Rectal smooth muscle tissue (tissue), 1 donor: Measurements from ENCODE around the gene MIA2.
A peak's percentile ranks its signal among the peaks of the same experiment; 100 is the strongest.
"Not testable (repeated sequence)": the region's sequence is repeated elsewhere in the genome, so short reads cannot be mapped to it uniquely, and the experiment has no call there.

ENCODE experiments used
- H3K27ac ChIP-seq: one replicate; pipeline ENCODE4 v1.7.0; 2013; ENCODE audit warnings: low read depth, low read length, inconsistent platforms
- H3K27me3 ChIP-seq: one replicate; pipeline ENCODE4 v1.7.0; 2013; ENCODE audit warnings: low read length; ENCODE audit not compliant: control insufficient read depth, insufficient read depth
- H3K36me3 ChIP-seq: one replicate; pipeline ENCODE4 v1.7.0; 2013; ENCODE audit warnings: low read length; ENCODE audit not compliant: control insufficient read depth, insufficient read depth
- H3K4me1 ChIP-seq: one replicate; pipeline ENCODE4 v1.7.0; 2013; ENCODE audit warnings: low read length; ENCODE audit not compliant: control insufficient read depth, insufficient read depth
- H3K4me3 ChIP-seq: one replicate; pipeline ENCODE4 v1.7.0; 2013; ENCODE audit warnings: low read length
- H3K9ac ChIP-seq: one replicate; pipeline ENCODE4 v1.7.0; 2013; ENCODE audit warnings: low read length

The MIA2 gene

DNA sequence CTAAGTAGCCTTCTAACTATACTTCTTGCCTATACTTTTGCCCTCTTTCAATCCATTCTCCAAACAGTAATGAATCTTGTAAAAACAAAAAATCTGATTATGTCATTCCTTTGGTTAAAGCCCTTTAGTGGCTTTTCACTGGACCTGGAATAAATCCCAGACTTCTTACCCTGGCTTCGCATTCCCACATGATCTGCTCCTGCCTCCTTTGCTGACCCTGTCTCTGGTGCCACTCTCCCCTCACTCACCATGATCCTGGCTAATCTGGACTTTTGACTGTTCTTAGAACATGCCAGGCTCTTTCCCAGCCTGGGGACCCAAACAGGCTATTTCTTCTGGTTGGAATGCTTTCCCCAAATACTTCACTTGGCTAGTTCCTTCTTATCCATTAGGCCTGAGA is 7.9 kb downstream of the MIA2 start:
- Histone ChIP-seq H3K9ac (no peak overlapping the region), H3K27me3 (no peaks in the 10 kb centered on the region), H3K4me1 (no peaks in the 10 kb centered on the region), H3K36me3 (no peaks in the 10 kb centered on the region), H3K27ac (no peak overlapping the region), H3K4me3 (no peak overlapping the region)

DNA sequence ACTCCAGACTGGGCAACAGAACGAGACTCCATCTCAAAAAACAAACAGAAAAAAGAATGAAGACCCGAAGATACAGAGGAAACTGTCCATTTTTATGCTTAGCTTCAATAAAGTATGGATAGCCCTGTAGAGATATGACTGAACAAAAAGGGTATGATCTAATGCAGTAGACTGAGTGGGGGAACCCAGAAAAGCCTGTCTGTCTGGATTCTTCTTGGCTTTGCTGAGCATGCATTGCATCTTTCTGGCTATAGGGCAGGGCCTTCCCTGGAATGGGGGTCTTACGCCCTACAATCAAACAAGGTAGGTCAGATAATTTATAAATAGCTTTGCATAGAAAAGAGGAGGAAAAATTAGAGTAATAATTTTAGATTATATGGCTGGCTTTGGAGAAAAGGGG is 10.1 kb downstream of the MIA2 start:
- no peak overlapping the region for H3K9ac ChIP-seq
- no peaks in the 10 kb centered on the region for H3K4me1 ChIP-seq
- H3K27ac ChIP-seq, result no peak overlapping the region
- no peaks in the 10 kb centered on the region for H3K36me3 ChIP-seq
- no peak overlapping the region for H3K4me3 ChIP-seq
- H3K27me3 ChIP-seq, result no peaks in the 10 kb centered on the region

DNA sequence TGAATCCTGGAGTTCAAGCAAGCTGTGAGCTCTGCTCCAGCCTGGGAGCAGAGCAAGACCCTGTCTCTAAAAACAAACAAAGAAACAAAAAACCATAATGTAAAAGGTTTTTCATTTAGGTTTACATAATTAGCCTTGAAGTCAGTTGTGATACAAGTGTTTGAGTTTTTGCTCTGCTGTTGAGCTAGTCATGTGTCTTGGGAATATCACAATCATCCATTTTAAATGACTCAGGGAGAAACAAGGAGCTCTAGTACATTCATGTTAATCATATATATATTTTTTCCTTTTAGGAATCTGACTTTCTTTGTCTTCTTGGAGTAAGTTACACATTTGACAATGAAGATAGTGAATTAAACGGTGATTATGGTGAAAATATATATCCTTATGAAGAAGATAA is 12.9 kb downstream of the MIA2 start:
- H3K27ac ChIP-seq, result no peak overlapping the region
- H3K4me1 ChIP-seq, result no peaks in the 10 kb centered on the region
- no peak overlapping the region for H3K9ac ChIP-seq

DNA sequence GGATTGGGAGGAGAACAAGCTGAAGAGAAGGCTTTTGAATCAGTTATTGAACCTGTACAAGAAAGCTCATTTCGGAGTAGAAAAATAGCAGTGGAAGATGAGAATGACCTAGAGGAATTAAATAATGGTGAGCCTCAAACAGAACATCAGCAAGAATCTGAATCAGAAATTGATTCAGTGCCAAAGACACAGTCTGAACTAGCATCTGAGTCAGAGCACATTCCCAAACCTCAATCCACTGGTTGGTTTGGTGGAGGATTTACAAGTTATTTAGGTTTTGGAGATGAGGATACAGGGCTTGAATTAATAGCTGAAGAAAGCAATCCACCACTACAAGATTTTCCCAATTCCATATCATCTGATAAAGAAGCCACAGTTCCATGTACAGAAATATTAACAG is 13.5 kb downstream of the MIA2 start:
- Histone ChIP-seq H3K27me3 (no peaks in the 10 kb centered on the region), H3K36me3 (no peaks in the 10 kb centered on the region), H3K4me1 (no peaks in the 10 kb centered on the region), H3K9ac (no peak overlapping the region), H3K27ac (no peak overlapping the region), H3K4me3 (no peak overlapping the region)

More for the DNA sequence above, 12.9 kb downstream of the MIA2 start:
- Histone ChIP-seq H3K36me3 (no peaks in the 10 kb centered on the region), H3K27me3 (no peaks in the 10 kb centered on the region), H3K4me3 (no peak overlapping the region)

DNA sequence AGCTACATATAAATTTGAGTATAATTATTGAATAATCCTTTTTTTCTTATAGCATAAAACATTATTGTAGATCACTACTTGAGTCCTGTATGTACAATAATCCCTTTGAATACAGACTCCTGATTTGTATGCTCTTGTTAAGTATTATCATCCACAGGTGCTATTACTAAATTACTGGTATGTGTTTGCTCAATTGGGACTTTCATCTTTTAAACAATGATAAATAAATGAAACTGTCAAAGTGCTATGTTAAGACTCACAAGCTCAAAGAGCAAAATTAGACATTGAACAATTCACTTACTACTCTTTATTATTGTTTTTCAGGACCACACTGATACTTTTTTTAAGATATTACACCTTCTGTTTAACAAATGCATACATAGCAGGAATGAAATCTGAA is 17.8 kb downstream of the MIA2 start:
- no peaks in the 10 kb centered on the region for H3K27me3 ChIP-seq
- H3K4me1 ChIP-seq, result no peaks in the 10 kb centered on the region
- H3K9ac ChIP-seq, result no peak overlapping the region
- H3K36me3 ChIP-seq, result no peaks in the 10 kb centered on the region
- H3K27ac ChIP-seq, result no peak overlapping the region
- no peak overlapping the region for H3K4me3 ChIP-seq

DNA sequence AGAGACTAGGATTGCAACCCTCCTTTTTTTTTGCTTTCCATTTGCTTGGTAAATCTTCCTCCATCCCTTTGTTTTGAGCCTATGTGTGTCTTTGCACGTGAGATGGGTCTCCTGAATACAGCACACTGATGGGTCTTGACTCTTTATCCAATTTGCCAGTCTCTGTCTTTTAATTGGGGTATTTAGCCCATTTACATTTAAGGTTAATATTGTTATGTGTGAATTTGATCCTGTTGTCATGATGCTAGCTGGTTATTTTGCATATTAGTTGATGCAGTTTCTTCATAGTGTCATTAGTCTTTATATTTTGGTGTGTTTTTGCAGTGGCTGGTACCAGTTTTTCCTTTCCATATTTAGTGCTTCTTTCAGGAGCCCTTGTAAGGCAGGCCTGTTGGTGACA is 23.7 kb downstream of the MIA2 start:
- H3K9ac ChIP-seq, H3K27ac ChIP-seq, H3K4me3 ChIP-seq, H3K27me3 ChIP-seq, H3K36me3 ChIP-seq, H3K4me1 ChIP-seq: not testable (repeated sequence)

DNA sequence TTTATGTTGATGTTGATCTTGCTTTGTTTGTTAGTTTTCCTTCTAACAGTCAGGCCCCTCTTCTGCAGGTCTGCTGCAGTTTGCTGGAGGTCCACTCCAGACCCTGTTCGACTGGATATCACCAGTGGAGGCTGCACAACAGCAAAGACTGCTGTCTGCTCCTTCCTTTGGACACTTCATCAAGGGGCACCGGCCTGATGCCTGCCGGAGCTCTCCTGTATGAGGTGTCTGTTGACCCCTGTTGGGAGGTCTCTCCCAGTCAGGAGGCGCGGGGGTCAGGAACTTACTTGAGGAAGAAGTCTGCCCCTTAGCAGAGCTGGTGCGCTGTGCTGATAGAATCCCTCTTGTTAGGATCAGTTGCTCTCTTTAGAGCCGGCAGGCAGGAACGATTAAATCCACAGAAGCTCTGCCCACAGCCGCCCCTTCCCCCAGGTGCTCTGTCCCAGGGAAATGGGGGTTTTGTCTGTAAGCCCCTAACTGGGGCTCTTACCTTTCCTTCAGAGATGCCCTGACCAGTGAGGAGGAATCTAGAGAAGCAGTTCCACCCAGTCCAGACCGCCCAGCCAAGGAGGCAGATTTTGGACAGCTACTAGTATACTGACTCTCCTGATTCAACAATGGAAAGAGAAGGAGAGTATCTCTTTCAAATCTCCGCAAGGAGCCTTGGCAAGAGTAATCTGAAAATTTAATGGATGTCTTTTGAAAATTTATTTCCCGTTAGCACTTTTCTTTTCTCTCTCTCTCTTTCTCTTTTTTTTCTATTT is 25.2 kb downstream of the MIA2 start:
- H3K4me3 ChIP-seq, result no peak overlapping the region
- no peak overlapping the region for H3K27ac ChIP-seq
- H3K36me3 ChIP-seq, result no peaks in the 10 kb centered on the region
- no peak overlapping the region for H3K9ac ChIP-seq
- H3K4me1 ChIP-seq, result no peaks in the 10 kb centered on the region
- H3K27me3 ChIP-seq, result no peaks in the 10 kb centered on the region

DNA sequence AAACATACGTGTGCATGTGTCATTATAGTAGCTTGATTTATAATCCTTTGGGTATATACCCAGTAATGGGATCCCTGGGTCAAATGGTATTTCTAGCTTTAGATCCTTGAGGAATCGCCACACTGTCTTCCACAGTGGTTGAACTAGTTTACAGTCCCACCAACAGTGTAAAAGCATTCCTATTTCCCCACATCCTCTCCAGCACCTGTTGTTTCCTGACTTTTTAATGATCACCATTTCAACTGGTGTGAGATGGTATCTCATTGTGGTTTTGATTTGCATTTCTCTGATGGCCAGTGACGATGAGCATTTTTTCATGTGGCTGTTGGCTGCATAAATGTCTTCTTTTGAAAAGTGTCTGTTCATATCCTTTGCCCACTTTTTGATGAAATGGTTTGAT is 26.4 kb downstream of the MIA2 start:
- not testable (repeated sequence) for H3K4me3 ChIP-seq, H3K27me3 ChIP-seq, H3K27ac ChIP-seq, H3K9ac ChIP-seq, H3K36me3 ChIP-seq, H3K4me1 ChIP-seq

DNA sequence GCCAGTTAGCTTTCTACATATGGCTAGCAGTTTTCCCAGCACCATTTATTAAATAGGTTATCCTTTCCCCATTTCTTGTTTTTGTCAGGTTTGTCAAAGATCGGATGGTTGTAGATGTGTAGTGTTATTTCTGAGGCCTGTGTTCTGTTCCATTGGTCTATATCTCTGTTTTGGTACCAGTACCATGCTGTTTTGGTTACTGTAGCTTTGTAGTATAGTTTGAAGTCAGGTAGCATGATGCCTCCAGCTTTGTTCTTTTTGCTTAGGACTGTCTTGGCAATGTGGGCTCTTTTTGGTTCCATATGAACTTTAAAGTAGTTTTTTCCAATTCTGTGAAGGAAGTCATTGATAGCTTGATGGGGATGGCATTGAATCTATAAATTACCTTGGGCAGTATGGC is 28.5 kb downstream of the MIA2 start:
- not testable (repeated sequence) for H3K27ac ChIP-seq, H3K27me3 ChIP-seq, H3K4me1 ChIP-seq, H3K36me3 ChIP-seq, H3K9ac ChIP-seq, H3K4me3 ChIP-seq

DNA sequence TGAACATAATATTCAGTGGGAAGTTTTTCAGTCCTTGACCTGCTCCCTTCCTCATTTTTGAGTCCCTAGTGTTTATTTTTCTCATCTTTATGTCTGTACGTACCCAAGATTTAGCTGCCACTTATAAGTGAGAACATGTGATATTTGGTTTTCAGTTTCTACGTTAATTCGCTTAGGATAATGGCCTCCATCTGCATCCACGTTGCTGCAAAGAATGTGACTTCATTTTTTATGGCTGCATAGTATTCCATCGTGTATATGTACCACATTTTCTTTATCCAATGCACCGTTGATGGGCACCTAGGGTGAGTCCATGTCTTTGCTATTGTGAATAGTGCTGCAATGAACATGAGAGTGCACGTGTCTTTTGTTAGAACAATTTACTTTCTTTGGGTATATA is 30.3 kb downstream of the MIA2 start:
- Histone ChIP-seq H3K36me3 (no peaks in the 10 kb centered on the region), H3K27me3 (no peaks in the 10 kb centered on the region), H3K4me1 (peaks cover 3% of the 10 kb centered on the region), H3K27ac (no peak overlapping the region), H3K4me3 (no peak overlapping the region), H3K9ac (no peak overlapping the region)

DNA sequence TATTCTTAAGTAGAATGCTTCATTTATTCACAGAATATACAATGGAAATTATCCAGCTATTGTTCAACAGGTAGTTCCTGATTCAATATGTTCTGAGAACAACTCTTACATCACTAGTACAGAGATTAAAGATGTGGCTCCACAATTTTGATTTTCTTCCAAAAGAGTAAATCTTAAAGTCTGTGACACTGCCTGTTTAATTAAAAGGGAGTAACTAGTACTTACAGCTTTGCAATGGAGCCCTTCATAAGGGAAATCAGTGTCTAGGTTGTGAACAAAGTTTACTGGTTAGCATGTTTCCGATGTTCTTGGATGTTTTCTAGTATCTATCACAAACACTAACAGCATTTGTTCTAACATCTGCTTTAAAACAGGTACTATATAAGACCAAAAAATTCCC is 30.8 kb downstream of the MIA2 start:
- Histone ChIP-seq H3K4me1 (peaks cover 3% of the 10 kb centered on the region), H3K4me3 (no peak overlapping the region), H3K27ac (no peak overlapping the region), H3K9ac (no peak overlapping the region), H3K36me3 (no peaks in the 10 kb centered on the region), H3K27me3 (no peaks in the 10 kb centered on the region)

DNA sequence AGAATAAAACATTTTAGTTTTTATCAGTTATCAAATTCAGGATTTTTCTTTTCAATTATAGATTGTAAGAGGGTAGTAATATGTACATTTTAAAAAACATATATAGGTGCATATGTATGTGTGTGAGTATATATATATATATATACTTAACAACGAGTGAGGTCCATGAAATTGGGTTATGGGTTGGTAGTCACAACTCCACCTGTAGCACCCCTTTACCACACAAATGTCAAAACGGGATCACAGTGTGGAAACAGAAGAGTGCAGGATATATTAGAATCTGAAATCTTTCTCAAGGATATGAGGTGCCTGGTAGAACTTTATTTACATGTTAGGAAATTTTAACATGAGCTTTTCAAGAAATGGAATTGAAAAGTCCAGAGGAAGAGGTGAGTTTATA is 31.3 kb downstream of the MIA2 start:
- no peaks in the 10 kb centered on the region for H3K36me3 ChIP-seq
- H3K4me3 ChIP-seq, result no peak overlapping the region
- no peak overlapping the region for H3K27ac ChIP-seq
- H3K9ac ChIP-seq, result no peak overlapping the region
- peaks cover 3% of the 10 kb centered on the region for H3K4me1 ChIP-seq
- H3K27me3 ChIP-seq, result no peaks in the 10 kb centered on the region

DNA sequence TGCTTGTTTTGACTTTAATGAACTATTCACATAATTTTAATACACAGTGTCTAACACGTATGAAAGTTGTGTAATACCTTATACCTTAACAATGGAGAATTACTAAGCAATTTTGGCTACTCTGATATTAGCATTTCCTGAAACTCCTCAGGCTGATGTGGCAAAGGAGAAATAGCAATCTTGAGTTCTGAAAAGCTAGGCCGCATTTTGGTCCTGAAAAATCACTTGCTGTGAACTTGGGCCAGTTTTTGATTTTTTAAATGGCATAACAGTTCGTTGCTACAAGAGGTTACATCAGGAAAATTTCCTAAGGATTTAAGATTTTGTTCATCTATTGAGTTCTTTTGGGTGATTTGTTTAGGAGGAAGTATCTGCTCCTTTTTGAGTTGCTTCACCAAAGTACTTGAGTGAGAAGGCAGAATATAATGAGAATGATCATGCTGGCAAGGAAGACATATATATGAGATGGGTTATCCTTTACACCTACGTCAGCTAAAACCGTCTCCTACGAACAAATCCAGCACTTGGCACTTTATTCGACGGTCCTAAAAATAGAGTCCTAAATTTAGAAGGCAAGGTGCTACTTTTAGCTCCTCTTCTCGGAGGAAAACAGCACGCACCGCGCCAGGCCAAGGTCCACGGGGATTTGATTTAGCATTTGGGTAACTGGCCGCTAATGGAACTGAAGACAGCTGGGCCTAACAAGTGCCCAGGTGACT is 32.2 kb downstream of the MIA2 start:
- H3K4me1 ChIP-seq, result peaks cover 3% of the 10 kb centered on the region
- H3K27me3 ChIP-seq, result no peaks in the 10 kb centered on the region
- peak overlapping the region; percentile 99 for H3K27ac ChIP-seq
- H3K4me3 ChIP-seq, result peak overlapping the region; percentile 98
- no peaks in the 10 kb centered on the region for H3K36me3 ChIP-seq
- H3K9ac ChIP-seq, result peak overlapping the region; percentile 95
